AG10803 (cell line): ENCODE data around the gene FOLR3.
A peak's percentile ranks its signal among the peaks of the same experiment; 100 is the strongest.
"Not testable (repeated sequence)": the region's sequence is repeated elsewhere in the genome, so short reads cannot be mapped to it uniquely, and the experiment has no call there.

Source experiments
- DNase-seq: peaks from one replicate; pipeline ENCODE4 v3.0.0; 2010; ENCODE audit warnings: low read depth
- H3K4me3 ChIP-seq: 2 replicates; pipeline ENCODE4 v1.5.1; 2011; ENCODE audit warnings: mild to moderate bottlenecking, low read length, control low read depth
- CTCF ChIP-seq: conservative IDR thresholded peaks from 2 replicates; pipeline ENCODE4 v1.5.1; 2011; ENCODE audit warnings: mild to moderate bottlenecking, low read length, control low read depth, inconsistent platforms

The FOLR3 gene

GRCh38 chr11:72172043-72172442 is 36.5 kb downstream of the FOLR3 start:
- DNase-seq, H3K4me3 ChIP-seq: not testable (repeated sequence)

DNA sequence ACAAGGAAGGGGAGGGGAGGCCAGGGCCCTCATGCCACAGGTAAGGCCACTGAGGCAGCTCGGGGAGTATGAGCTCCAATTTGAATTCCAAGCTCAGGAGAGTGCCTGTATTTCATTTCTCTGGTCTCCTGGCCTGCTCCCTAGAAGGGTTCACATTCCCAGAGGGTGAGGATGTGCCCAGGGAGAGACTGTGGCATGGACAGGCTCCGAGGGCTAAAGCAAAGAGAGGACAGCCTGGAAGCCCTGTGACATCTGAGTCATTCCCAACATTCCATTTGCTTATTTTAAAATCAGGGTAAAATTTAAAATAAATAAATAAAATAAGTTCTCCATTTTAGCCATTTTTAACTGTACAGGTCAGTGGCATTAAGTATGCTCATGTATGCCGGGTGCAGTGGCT is 37.8 kb downstream of the FOLR3 start:
- DNase-seq = no peak

GRCh38 chr11:72174302-72175070 is 39.0 kb downstream of the FOLR3 start:
- no peak for DNase-seq
- no peak for TF ChIP-seq CTCF
- H3K4me3 ChIP-seq = no peak overlapping the region

More for the DNA sequence above, 37.8 kb downstream of the FOLR3 start:
- TF ChIP-seq CTCF = no peak
- H3K4me3 ChIP-seq = no peak overlapping the region

DNA sequence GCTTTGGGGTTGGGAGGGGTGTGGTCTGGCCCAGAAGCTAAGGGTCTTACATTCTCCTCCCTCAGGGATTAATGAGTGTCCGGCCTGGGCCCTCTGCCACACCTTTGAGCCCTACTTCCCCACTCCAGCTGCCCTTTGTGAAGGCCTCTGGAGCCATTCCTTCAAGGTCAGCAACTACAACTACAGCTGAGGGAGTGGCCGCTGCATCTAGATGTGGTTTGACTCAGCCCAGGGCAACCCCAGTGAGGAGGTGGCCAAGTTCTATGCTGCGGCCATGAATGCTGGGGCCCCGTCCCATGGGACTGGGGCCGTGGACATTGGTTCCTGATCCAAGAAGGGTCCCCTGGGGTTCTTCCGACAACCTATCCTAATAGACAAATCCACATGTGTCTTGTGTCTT is 42.1 kb downstream of the FOLR3 start:
- no peak overlapping the region for H3K4me3 ChIP-seq
- no peak for DNase-seq
- no peak for TF ChIP-seq CTCF

- H3K4me3 ChIP-seq = no peak overlapping the region
- no peak for DNase-seq
- no peak for TF ChIP-seq CTCF
Observed at GRCh38 chr11:72179049-72179803, 43.7 kb downstream of the FOLR3 start.

- peak; percentile 52 for DNase-seq
- no peak for TF ChIP-seq CTCF
Observed at GRCh38 chr11:72179804-72180396, 44.4 kb downstream of the FOLR3 start.

GRCh38 chr11:72180892-72181552 is 45.5 kb downstream of the FOLR3 start:
- DNase-seq = peak; percentile 18

More at GRCh38 chr11:72179804-72180396, 44.4 kb downstream of the FOLR3 start:
- no peak overlapping the region for H3K4me3 ChIP-seq

More at GRCh38 chr11:72180892-72181552, 45.5 kb downstream of the FOLR3 start:
- H3K4me3 ChIP-seq = not testable (repeated sequence)
